Measurements from ENCODE around the gene VPS13D. TPM values are rescaled to one million over a fixed set of nuclear protein-coding genes. Genes with fewer than 3 reads are reported as not detected.

VPS13D gene
- total RNA-seq, 2 donors from 2014 or later = 70.1 to 129 TPM

DNA sequence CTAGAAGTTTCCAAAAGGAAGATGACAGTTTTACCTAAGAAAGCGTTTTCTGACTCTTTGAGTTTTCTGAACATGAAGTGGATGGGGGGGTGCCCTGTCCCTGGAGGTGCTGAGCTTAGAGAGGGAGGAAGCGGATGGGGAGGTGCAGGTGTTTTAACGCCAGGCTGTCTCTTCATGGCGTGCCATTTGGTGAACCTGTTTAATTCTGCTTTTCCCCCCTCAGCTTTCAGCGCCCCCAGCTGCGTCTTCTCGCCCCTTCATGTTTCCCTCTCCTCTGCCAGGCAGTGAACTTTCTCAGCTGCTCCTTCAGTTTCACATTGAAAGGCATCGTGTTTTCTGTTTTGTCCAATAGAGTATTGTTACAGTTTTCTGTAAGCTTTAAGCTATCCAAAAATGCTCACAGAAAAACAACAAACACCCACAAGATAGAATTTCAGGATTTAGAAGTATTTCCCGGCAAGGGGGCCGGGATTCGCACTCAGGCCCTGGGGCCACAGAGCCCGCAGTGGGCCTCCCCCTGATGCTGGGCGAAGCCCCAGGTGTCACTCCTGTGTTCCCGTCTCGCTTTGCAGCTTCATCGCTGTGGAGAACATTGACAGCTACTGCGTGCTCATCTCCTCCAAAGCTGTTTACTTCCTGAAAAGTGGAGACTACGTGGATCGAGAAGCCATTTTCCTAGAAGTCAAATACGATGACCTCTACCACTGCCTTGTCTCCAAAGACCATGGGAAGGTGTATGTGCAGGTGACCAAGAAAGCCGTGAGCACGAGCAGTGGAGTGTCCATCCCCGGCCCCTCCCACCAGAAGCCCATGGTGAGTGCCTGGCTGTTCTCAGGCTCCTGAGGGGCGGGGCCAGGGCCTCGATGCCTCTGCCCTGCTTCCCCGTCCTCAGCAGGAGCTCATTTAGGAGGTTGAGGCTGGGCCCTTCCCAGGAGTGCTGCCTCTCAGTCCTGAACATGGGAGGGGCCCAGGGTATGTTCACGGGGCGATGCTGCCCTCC lies 276.8 kb downstream of the VPS13D start:
- Histone ChIP-seq H3K9me3 (no peaks in the 10 kb centered on the region), H3K27ac (no peak overlapping the region), H3K4me3 (no peak overlapping the region), H3K27me3 (replicated peaks; ENCODE audit: insufficient read depth) (no peaks in the 10 kb centered on the region), H3K36me3 (peaks cover 12% of the 10 kb centered on the region), H3K4me1 (ENCODE audit: control insufficient read depth in 1 of 2, low read depth in 2 of 2) (peaks cover 11 to 36% of the 10 kb centered on the region in 2 donors)
- TF ChIP-seq, protein P1, sequence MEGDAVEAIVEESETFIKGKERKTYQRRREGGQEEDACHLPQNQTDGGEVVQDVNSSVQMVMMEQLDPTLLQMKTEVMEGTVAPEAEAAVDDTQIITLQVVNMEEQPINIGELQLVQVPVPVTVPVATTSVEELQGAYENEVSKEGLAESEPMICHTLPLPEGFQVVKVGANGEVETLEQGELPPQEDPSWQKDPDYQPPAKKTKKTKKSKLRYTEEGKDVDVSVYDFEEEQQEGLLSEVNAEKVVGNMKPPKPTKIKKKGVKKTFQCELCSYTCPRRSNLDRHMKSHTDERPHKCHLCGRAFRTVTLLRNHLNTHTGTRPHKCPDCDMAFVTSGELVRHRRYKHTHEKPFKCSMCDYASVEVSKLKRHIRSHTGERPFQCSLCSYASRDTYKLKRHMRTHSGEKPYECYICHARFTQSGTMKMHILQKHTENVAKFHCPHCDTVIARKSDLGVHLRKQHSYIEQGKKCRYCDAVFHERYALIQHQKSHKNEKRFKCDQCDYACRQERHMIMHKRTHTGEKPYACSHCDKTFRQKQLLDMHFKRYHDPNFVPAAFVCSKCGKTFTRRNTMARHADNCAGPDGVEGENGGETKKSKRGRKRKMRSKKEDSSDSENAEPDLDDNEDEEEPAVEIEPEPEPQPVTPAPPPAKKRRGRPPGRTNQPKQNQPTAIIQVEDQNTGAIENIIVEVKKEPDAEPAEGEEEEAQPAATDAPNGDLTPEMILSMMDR (IDR thresholded peaks at IDR 0.05) = no peak
- ATAC-seq (ENCODE audit: insufficient number of reproducible peaks, low FRiP score, low read depth) (no peak), DNase-seq (ENCODE audit: low spot score) (no peak)

DNA sequence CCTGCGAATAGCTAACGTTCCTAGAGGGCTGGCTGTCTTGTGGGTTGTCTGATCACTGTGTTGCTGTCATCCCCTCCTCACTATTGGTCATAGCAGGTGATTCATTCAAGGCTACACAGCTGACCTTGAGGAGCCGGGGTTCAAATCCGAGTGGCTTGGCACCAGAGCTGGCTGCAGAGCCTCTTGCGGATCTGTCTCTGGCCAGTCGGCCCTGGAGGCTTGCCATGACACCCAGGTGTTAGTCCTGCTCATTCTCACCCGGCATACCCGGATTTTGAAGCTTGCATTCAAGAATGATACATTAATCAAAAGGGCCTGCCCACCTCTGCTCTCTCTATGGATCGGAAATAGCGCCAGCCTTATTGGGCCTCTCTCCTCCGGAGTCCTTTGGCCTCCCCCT lies 277.8 kb downstream of the VPS13D start:
- H3K27me3 ChIP-seq (replicated peaks; ENCODE audit: insufficient read depth) = no peaks in the 10 kb centered on the region
- DNase-seq (ENCODE audit: low spot score) (no peak), ATAC-seq (ENCODE audit: insufficient number of reproducible peaks, low FRiP score, low read depth) (no peak)
- TF ChIP-seq, protein P1 (IDR thresholded peaks at IDR 0.05) = no peak
- no peak overlapping the region for H3K4me3 ChIP-seq
- H3K36me3 ChIP-seq = peaks cover 12% of the 10 kb centered on the region
- peaks cover 16 to 37% of the 10 kb centered on the region in 2 donors for H3K4me1 ChIP-seq (ENCODE audit: control insufficient read depth in 1 of 2, low read depth in 2 of 2)
- no peak overlapping the region for H3K27ac ChIP-seq
- no peaks in the 10 kb centered on the region for H3K9me3 ChIP-seq

DNA sequence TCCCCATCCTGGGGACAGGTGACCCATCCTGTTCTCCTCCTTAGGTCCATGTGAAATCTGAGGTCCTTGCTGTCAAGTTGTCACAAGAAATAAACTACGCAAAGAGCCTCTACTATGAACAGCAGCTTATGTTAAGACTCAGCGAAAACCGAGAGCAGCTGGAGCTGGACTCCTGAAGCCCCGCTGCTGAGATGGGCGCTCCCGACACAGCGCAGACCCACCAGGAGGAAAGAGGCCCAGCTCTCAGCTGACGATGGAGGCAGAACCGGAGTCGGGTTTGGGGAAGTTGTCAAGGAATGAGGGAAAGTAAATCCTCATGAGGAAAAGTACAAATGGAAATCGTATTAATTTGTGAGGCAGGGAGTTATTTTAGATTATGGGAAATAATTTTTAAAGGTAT lies 279.0 kb downstream of the VPS13D start:
- ATAC-seq (ENCODE audit: insufficient number of reproducible peaks, low FRiP score, low read depth) = no peak
- Histone ChIP-seq H3K27me3 (replicated peaks; ENCODE audit: insufficient read depth) (no peaks in the 10 kb centered on the region), H3K9me3 (no peaks in the 10 kb centered on the region), H3K36me3 (peaks cover 12% of the 10 kb centered on the region), H3K4me3 (no peak overlapping the region), H3K4me1 (ENCODE audit: control insufficient read depth in 1 of 2, low read depth in 2 of 2) (peaks cover 16 to 45% of the 10 kb centered on the region in 2 donors), H3K27ac (no peak overlapping the region)
- no peak for DNase-seq (ENCODE audit: low spot score)
- TF ChIP-seq, protein P1 (IDR thresholded peaks at IDR 0.05) = no peak

DNA sequence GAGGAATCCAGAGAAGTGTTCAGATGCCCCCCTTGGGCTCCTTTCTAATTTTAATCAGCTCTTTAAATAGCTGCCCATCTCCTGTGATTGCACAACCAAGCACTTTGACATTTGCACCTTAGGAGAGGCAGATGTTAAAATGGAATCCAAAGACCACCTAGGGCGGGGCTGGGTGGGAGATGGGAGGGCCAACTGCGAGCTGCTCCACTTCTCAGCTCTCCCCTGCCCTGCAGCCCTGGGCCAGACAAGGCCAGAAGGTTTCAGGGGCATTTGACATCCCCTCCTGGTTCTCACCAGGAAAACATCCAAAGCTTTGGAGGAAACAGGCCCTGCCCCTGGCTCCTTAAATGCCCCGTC lies 281.3 kb downstream of the VPS13D start:
- DNase-seq (ENCODE audit: low spot score) (no peak), ATAC-seq (ENCODE audit: insufficient number of reproducible peaks, low FRiP score, low read depth) (no peak)
- H3K9me3 ChIP-seq = no peaks in the 10 kb centered on the region
- TF ChIP-seq, protein P1 (IDR thresholded peaks at IDR 0.05) = no peak
- peak overlapping the region; percentile 57 to 74 for H3K27ac ChIP-seq
- H3K4me3 ChIP-seq = peak overlapping the region; percentile 10
- peaks cover 12 to 39% of the 10 kb centered on the region in 2 donors for H3K4me1 ChIP-seq (ENCODE audit: control insufficient read depth in 1 of 2, low read depth in 2 of 2)
- H3K36me3 ChIP-seq = peaks cover 12% of the 10 kb centered on the region
- no peaks in the 10 kb centered on the region for H3K27me3 ChIP-seq (replicated peaks; ENCODE audit: insufficient read depth)

All from thoracic aorta (tissue), 2 donors.